ENCODE data around the gene ADARB1.

DNA sequence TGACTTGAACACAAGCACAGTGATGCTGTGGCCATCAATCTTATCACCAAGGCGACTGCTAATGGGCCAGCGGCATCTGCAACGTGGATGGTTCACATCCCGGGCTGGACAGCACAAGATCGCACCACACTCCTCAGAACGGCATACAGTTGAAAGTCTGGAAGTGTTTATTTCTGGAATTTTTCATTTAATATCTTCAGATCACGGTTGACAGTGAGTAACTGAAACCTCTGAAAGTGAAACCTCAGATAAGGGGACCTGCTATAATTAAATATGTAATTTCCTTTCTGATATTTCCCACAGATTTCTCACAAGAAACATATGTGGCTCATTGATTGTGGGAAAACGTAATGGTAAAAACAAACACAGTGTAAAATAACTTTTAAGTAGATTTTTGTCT is 129.6 kb downstream of the ADARB1 start:
- TF ChIP-seq, protein P1, sequence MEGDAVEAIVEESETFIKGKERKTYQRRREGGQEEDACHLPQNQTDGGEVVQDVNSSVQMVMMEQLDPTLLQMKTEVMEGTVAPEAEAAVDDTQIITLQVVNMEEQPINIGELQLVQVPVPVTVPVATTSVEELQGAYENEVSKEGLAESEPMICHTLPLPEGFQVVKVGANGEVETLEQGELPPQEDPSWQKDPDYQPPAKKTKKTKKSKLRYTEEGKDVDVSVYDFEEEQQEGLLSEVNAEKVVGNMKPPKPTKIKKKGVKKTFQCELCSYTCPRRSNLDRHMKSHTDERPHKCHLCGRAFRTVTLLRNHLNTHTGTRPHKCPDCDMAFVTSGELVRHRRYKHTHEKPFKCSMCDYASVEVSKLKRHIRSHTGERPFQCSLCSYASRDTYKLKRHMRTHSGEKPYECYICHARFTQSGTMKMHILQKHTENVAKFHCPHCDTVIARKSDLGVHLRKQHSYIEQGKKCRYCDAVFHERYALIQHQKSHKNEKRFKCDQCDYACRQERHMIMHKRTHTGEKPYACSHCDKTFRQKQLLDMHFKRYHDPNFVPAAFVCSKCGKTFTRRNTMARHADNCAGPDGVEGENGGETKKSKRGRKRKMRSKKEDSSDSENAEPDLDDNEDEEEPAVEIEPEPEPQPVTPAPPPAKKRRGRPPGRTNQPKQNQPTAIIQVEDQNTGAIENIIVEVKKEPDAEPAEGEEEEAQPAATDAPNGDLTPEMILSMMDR (IDR thresholded peaks at IDR 0.05), result no peak
- no peak for TF ChIP-seq EZH2 (IDR thresholded peaks at IDR 0.05; ENCODE audit: borderline replicate concordance, insufficient read depth, low read depth, low read length, poor library complexity, severe bottlenecking)

Measured in B cell (primary cell).